ENCODE data around the gene HAPLN3.

HAPLN3 gene

DNA sequence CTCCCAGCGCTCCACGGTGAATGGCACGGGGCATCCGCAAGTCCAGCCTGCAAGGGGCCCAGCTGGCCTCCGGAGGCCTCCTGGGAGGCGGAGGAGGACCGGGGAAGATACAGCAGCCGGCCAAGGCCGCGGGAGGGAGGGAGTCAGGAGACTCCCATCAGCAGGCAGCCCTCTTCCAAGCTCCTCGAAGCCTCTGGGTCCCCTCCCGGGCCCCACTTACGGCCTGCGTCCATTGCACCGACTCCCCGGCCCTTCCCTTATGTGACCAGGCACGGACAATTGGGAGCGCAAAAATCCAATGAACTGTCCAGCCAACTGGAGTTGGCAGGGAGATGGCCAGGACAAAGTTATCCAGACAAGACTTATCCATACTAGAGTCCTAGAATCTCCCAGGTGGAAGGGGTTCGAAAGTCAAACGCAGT lies 17.2 kb upstream of the HAPLN3 start:
- in situ Hi-C loops (cut with MboI; ENCODE audit: low sequenced_read_pairs) = loop anchor here (25.0 kb wide), 1 partner anchor 275 kb away; no protein-coding TSS in a partner anchor

DNA sequence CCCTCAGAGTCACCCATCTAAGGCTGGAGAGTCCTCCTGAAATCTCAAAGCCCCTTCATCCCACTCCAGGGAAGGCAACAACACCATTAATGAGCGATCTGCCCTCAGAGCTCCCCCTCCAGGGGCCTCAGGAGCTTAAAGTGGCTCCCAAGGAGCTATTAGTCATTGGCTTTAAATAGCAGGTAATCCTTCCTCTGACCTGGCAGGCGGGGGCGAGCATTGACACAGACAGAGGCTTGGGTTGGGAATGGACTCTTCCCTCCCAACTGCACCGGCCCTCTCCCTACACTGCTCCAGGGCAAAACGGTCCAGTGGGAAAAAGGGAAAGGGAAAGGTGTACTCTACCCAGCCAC lies 16.4 kb upstream of the HAPLN3 start:
- in situ Hi-C loops (cut with MboI; ENCODE audit: low sequenced_read_pairs) = loop anchor here (25.0 kb wide), 1 partner anchor 276 kb away; no protein-coding TSS in a partner anchor

DNA sequence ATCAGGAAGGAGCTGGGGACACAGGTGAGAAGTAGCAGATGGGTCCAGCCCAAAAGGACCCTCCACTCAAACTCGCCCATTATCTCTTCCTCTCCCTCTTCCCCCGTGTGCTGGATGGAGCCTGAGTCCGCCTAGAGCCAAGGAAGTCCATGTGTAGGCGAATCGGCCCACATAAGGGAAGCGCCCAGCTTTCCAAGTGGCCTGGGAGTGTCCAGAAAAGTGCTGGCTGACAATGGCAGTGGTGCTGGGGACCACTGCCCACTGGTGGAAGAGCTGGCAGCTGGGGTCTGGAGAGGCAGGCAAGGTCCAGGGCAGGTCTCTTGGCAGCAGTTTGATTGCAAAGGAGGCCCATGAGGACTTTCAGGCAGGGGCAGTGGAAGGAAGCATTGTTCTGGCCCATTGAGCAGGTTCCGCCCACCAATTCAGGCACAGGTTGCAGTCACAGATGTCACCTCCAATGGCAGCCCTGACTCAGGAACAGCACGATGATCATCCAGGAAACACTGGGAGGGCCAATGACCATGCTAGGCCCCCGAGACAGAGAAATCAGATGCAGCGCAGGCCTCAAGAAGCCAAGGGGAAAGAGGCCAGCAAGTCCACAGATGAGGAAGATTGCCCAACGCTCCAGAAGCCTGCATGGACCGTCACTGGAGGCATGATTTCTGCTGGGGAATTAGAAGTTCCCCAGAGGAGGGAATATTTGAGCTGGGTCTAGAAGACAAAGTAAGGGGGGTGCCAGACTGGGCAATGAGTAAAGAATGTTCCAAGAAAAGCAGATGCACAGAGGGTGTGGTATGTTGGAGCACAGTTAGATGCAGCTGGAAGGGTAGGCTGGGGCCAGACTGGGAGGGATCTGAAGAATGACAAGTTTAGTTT lies 14.8 kb upstream of the HAPLN3 start:
- in situ Hi-C loops (cut with MboI; ENCODE audit: low sequenced_read_pairs) = loop anchor here (10.0 to 25.0 kb wide), 2 partner anchors 105 to 277 kb away; no protein-coding TSS in a partner anchor

DNA sequence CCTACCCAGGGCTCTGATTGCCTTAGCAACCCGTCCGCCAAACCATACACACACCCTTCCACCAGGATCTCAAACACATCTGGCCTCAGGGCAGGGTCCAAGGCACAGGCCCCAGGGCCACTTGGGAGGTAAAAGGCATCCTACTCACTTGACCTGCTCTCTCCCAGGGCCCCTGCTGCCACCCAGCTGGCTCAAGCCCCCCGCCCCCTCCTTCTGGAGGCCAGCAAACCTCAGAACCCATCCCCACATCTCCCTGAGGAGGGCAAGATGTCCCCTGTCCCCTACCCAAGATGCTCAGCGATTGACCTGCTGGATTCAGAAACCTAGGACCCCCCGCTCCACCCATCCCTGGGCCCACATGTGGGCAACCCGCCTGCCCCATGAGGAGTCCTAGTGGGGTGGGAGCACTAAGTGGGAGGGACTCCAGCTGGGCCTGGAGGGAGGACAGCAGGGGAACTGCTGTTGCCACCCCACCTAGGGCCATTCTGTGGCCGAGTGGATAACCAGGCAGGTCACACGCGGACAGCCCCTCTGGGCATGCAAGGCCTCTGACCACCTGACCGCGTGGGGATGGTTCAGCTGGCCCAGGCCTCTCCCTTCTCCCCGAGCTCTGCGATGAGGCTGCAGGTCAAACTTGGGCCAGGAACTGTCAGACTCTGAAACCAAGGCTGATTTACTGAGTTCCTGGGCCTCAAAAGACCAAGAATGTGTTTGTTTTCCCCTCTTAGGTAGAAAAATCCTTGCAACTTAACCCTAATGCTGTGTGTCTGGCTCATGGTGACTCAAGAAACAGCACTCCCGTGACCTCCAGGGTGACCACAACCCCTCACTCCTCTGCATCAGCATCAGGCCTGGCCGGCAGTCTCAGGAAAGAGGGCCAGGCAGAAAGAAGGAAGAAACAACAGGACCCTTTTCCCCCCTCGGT lies 13.6 kb upstream of the HAPLN3 start:
- in situ Hi-C loops (cut with MboI; ENCODE audit: low sequenced_read_pairs) = loop anchor here (10.0 to 25.0 kb wide), 2 partner anchors 106 to 278 kb away; no protein-coding TSS in a partner anchor

DNA sequence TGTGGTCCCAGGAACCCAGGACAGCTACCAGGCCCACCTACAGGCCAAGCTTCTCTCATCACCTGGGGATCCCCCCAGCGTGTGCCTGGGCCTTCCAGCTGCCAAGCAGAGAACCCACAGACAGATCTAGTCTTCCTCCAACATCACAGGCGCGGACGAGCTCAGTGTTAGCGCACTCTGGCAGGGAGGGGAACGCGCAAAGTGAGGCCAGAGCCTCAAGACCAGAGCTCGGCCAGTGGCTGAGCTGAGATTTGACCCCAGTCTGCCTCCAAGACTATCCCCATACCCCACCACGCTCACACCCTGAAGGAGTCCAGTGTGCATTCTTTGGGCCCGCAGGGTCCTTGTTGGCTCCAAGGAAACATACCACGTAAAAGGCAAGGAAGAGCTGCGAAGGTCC lies 12.8 kb upstream of the HAPLN3 start:
- in situ Hi-C loops (cut with MboI; ENCODE audit: low sequenced_read_pairs) = loop anchor here (10.0 to 25.0 kb wide), 2 partner anchors 107 to 279 kb away; no protein-coding TSS in a partner anchor

DNA sequence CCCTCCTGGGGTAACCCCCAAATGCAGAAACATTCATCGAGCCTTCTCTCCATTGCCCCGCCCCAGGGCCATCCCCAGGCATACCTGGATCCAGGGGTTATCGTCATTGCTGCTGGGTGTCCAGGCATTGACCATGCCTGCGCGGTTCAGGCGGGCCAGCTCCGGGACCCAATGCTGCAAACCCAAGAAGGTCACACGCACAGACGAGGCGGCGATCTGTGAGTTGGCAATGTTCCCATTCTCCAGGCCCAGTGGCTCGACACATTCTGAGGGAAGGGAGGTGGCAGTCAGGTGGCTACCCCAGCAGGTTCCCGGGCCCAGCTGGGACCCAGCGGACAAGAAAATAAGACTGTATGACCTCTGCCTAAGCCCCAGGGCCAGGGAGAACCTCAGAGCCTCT lies 11.8 kb upstream of the HAPLN3 start:
- in situ Hi-C loops (cut with MboI; ENCODE audit: low sequenced_read_pairs) = loop anchor here (10.0 to 25.0 kb wide), 2 partner anchors 108 to 280 kb away; no protein-coding TSS in a partner anchor

DNA sequence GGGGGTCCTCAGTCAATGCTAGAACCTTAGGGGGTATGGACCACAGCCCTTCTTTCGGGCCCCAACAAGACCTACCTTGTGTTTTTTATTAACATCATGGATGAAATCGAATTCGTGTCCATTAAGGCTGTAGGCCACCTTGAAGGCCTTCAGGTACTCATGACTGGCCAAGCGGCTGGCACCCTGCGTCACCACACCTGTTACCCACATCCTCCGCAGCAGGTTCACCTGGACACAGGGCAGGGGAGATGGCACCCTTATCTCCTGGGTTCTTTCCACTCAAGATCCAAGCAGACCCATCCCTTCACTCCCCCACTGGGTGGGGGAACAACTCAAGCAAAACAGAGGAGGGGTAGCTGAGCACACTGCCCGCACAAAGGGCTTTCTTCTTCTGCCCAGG lies 11.2 kb upstream of the HAPLN3 start:
- in situ Hi-C loops (cut with MboI; ENCODE audit: low sequenced_read_pairs) = loop anchor here (10.0 to 25.0 kb wide), 2 partner anchors 108 to 281 kb away; no protein-coding TSS in a partner anchor

DNA sequence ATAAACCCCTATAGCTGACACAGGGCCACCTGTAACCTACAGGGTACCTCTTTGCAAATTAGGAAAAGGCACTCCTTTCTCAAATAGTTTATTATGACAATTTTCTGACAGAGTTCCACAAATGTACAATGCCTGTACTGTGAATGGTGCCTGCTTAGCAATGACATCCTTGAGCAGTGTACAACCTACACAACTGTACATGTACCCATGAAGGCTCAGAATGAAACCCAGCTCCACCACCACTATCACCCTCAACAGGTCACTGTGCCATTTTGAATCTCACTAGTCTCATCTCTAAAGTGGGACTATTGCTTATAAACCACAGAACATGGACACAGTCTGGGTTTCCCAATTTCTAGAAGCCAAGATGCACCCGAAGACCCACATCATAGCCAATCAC lies 10.8 kb upstream of the HAPLN3 start:
- in situ Hi-C loops (cut with MboI; ENCODE audit: low sequenced_read_pairs) = loop anchor here (10.0 to 25.0 kb wide), 2 partner anchors 109 to 281 kb away; no protein-coding TSS in a partner anchor

DNA sequence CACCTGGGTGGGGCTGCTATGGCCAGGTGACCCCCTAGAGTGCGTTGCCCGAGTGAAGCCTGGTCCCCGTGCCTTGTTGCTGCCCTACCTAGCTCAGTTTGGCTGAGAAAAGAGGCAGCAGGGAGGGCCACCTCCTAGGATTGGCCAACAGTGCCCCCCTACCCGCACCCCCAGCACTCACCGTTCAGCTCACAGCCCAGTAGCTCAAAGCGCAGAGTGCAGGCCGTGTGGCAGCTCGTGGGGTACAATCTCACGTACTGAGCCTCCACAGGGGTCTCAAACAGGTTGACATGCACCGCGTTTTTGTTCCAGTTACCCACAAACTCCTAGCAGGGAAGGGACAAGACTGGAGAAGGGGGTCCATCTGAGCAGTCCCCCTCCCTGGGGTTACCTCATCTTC lies 10.2 kb upstream of the HAPLN3 start:
- in situ Hi-C loops (cut with MboI; ENCODE audit: low sequenced_read_pairs) = loop anchor here (10.0 to 25.0 kb wide), 2 partner anchors 109 to 282 kb away; no protein-coding TSS in a partner anchor

DNA sequence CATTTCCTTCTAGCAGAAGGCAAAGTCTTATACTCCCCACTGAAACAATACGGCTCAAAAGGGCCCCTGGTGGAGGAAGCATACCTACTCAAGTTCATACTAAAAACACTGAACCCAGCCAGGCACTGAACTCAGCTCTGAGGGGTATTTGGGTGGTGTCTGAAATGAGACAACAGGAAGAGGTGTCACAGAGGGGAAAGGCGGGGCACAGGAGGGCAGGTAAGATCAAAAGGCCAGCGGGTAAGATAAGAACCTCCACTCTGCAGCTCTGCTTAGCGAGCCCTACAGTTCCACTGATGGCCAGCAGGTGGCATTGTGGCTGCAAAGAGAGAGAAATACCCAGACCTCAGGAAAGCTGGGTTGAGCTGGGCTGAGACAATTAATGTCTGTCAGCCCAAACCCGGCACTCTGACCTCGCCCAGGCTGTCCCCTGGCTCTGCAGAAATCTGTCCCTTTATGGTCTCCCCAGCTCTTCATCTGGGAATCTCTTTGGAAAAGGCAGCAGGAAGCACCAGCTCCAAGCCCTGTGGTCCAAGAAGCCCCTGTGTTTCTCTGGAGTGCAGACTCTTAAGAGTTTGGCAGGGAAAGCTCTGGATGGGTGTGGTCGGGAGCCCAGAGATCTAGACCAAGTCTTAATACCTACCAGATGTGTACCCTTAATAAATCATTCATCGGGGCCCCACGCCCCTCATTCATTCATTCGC lies 9.4 kb upstream of the HAPLN3 start:
- in situ Hi-C loops (cut with MboI; ENCODE audit: low sequenced_read_pairs) = loop anchor here (10.0 to 25.0 kb wide), 2 partner anchors 110 to 283 kb away; no protein-coding TSS in a partner anchor

DNA sequence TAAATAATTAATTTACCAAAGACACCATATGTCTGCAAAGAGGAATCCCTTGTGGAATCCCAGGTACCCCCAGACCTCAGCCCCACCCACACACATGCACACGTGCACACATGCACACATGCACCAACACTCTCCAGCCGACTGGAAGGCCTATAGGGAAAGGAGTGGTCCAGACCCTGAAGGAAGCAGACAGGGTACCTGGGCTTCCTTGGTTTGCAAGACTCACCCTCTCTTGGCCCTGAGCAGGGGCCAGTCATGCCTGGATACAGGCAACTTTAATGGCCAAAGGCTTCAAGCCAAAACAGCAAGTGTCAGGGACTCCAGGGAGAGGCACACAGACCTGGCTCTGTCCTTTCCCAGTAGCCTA lies 8.9 kb upstream of the HAPLN3 start:
- in situ Hi-C loops (cut with MboI; ENCODE audit: low sequenced_read_pairs) = loop anchor here (10.0 to 25.0 kb wide), 2 partner anchors 111 to 283 kb away; no protein-coding TSS in a partner anchor

DNA sequence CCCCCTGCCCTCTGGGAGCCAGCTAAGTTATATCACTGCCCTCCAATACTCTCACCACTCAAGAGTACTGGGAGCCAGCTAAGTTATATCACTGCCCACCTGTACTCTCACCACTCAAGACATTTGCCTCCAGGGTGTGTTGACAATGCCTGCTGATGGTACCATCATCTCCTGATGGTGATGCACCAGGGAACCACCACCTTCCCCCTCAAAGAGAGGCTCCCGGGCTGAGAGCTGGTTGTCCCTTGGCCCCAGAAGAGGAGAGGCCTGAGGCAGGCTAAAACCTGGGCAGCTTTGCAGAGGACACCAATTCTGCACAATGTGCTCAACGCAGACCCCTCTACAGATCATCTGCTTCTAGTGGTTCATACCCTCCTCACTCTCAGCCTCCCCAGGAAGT lies 7.5 kb upstream of the HAPLN3 start:
- in situ Hi-C loops (cut with MboI; ENCODE audit: low sequenced_read_pairs) = loop anchor here (10.0 to 25.0 kb wide), 2 partner anchors 112 to 284 kb away; no protein-coding TSS in a partner anchor

DNA sequence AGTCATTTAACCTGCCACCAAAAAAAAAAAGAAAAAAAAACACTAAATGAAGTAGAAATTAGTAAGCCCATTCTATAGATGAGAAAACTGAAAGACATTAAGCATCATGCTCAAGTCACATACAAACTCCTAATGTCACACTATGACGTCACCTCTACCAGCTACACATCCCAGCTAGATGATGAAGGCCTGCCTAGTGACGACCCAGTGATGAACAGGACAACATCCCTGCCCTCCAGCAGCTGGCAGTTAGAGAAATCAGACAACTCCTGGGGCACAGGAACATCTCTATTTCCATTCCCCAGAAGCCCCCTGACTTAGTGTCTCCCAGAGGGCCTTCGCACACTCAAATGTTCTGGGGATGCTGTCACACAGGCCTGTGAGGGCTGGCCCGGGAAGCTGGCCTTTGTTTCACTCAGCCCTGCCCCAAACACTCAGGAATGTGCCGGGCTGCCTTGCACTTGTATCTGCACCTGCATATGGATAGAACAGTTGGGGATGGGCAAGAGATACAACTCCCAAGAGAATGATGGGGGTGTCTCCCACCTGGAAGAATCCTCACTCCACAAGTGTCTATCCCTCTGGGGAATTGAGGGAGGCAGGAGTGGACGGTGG lies 7.0 kb upstream of the HAPLN3 start:
- in situ Hi-C loops (cut with MboI; ENCODE audit: low sequenced_read_pairs) = loop anchor here (10.0 to 25.0 kb wide), 2 partner anchors 112 to 285 kb away; no protein-coding TSS in a partner anchor

DNA sequence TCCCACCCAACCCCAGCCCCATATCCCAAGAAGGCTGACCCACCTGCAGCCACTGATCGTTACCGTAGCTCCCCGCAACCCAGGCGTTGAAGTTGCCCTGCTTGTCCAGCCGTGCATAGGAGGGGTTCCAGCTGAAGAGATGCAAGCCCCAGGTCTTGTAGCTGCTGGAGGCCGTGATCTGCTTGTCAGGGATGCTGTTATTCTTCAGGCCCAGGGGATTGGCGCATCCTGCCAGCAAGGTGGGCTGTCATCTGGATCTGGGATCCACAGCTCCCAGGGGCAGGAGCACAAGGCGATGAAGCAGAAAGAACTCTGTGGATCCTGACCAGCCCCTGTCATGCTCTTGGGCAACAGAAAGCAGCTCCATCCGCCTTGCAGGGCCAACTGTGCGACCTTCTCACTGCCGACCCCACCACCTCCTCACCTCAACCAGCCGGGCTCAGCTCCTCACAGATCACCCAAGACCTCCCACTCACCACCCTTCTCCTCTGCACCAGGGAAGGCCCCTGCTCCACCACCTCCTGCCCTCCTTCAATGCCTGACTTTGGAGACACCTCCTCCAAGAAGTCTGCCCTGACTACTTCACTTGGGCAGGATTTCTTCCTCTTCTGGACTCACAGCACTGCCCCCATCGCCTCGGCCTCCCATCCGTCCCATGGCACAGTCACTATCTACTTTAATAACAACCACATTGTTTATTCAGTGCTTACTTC lies 6.3 kb upstream of the HAPLN3 start:
- in situ Hi-C loops (cut with MboI; ENCODE audit: low sequenced_read_pairs) = loop anchor here (10.0 to 25.0 kb wide), 2 partner anchors 113 to 286 kb away; no protein-coding TSS in a partner anchor

DNA sequence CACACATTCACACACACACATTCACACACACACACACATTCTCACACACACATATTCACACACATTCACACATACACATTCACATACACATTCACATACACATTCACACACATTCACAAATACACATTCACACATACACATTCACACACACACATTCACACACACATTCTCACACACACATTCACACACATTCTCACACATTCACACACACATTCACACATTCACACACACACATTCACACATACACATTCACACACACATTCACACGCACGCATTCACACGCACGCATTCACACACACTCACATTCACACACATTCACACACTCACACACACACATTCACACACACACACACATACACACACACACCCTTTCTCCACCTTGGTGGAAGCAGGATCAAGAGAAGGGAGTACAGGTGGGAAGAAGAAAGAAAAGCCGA lies 5.7 kb upstream of the HAPLN3 start:
- in situ Hi-C loops (cut with MboI; ENCODE audit: low sequenced_read_pairs) = loop anchor here (10.0 to 25.0 kb wide), 2 partner anchors 114 to 286 kb away; no protein-coding TSS in a partner anchor

DNA sequence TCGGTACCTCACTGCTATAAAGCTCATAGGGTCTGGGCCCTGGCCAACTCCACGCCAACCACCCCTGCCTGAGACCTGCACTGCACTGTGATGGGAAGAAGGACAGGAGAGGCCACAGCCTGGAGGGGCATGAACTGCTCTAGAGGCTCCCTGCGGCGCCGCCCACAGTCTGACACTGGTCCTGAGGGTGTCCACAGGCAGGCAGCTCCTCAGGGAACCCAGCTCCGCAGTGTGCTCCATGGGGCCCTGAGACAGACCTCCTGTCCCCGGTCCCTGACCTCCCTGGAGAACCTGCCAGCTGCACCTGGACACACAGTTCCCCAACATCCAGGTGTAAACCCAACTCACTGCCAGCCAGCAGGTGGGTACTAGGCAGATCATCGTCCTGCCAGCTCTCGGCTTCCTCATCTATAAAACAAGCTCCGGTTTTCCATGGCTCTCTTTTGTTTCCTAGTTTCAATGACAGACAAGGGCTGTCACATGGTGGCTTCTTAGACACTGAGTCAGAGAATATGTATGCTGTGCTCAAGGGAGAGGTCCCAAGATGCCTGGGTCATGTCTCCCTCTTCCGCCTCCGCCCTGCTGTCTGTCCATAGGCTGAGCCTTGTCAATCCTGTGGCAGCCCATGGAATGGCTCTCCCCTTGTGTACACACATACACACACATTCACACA lies 5.1 kb upstream of the HAPLN3 start:
- in situ Hi-C loops (cut with MboI; ENCODE audit: low sequenced_read_pairs) = loop anchor here (10.0 to 25.0 kb wide), 2 partner anchors 114 to 287 kb away; no protein-coding TSS in a partner anchor

DNA sequence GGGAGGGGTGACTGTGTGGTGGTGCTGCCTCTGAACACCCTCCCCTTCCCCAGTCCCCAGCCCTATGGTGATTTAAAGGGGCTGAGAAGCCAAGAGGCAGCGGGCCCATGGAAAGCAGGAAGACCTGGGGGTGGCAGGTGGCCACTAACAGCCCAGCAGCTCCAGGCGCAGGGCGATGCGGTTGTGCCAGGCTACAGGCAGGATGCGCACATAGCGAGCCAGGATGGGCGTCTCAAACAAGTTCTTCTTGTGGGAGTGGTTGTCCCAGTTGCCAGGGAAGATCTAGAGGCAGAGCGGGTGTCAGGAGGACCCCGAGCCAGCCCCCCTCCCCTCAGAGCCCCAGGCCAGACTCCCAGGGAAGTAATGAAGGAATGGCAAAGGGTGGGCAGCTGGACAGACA lies 3.9 kb upstream of the HAPLN3 start:
- in situ Hi-C loops (cut with MboI; ENCODE audit: low sequenced_read_pairs) = no loop called here

DNA sequence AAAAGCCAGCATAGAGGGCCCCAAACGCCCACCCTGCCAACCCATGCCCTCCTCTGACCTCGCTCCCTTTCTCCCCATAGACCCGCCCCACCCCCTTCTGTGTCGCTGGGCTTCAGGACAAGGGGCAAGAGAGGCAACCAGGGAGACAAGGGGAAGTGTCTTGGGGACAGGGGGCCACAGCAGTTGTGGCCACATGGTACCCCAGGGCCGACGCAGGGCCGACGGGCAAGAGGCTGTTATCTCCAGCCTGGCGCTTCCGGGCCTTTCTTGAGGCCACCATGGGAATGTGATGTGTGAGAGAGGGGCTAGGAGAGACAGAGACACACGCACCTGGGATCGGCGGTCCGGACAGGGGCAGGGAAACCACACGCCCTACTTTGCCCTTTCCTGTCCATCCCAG lies 3.4 kb upstream of the HAPLN3 start:
- in situ Hi-C loops (cut with MboI; ENCODE audit: low sequenced_read_pairs) = no loop called here

Measured in HL-60/S4 (cell line).